ENCODE data around the gene ME2. TPM values are rescaled to one million over a fixed set of nuclear protein-coding genes. Genes with fewer than 3 reads are reported as not detected.
"Not testable (repeated sequence)": the region's sequence is repeated elsewhere in the genome, so short reads cannot be mapped to it uniquely, and the experiment has no call there.

ME2 gene
- polyA plus RNA-seq, 10 donors: 22.7 to 35.0 (median 29.0) TPM

DNA sequence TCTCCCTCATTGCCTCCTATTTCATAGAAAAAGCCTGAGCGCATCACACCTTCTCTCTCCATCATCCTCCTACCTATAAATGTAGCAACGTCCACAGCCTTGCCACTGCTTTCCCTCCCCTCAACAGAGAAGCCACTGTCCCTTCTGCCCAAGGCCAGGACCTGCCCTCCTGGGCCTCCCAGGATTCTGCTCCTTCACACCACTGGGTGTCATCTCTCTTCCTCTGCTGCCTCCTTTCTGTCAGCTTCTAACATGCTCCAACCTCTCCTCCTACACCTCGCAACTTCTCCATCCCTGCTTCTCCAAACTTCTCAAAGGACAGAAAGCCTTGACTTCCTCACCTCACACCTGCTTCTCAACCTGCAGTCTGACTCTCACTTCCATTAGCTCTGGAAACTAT lies 21.2 kb upstream of the ME2 start:
- DNase-seq: no peak

GRCh38 chr18:50859793-50860555 lies 18.9 kb upstream of the ME2 start:
- DNase-seq: no peak

GRCh38 chr18:50861617-50862016 lies 17.3 kb upstream of the ME2 start:
- no peak for DNase-seq

- DNase-seq: peak in 1 of 3 donors; percentile 17
Observed at GRCh38 chr18:50862401-50862800, 16.5 kb upstream of the ME2 start.

GRCh38 chr18:50863840-50864375 lies 15.0 kb upstream of the ME2 start:
- no peak for DNase-seq

DNA sequence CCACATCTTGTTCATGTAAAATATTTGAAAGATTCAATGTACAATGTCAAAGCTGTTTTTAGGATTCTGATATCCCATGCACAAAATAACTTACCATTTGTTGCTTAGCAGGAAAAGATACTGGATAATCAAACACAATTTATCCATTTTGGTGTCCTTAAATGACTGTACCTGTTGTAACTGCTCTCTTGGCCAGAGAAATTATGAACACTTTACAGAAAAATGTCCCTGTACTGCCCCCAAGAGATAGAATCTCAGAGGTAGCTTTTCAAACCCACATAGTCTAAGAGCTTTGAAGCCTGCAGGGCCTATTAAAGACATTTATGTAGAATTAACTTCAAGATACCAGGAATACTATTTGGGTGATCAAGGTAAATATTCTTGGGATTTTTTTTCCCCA lies 12.2 kb upstream of the ME2 start:
- DNase-seq: no peak

DNA sequence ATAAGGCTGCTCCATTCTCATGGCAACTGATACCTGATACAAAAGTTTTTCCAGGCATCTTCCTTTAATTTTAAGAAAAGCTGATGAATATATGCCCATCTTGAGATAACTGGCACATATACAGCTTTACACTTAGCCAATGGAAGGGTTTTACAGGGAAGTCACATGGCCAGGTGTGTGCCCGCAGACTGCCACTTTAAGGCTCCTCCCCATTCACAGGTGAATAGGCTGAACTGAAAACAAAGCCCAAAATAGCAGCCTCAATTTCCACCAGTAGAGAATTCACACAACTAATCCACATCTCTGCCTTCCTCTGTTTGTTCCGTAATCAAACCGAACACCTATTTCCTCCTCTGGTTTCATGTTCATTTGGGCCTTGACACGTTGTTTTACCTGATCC lies 9.8 kb upstream of the ME2 start:
- no peak for DNase-seq

DNA sequence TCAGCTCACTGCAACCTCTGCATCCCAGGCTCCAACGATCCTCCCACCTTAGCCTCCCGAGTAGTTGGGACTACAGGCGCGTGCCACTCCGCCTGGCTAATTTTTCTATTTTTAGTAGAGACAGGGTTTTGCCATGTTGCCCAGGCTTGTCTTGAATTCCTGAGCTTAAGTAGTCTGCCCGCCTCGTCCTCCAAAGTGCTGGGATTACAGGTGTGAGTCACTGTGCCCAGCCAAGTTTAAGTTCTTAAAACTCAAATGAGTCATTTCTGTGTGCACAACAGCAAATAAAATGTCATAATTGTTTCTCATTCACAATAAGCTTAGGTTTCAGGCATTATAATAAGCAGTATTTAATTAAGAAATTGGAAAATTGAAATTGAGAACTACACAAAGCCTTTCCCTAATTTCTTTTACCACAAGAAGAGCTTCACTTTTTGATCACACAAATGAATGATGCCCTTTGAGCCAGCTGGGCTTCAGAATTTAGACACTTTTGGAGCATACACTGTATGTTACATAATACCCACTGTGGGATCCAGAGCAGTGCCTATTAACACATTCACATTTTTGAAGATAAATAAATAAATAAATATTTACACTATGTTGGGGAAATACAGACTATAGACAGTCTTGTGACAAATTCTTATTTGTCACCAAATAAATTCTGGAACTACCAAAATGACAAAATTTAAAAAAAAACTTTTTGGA lies 8.6 kb upstream of the ME2 start:
- DNase-seq: no peak

DNA sequence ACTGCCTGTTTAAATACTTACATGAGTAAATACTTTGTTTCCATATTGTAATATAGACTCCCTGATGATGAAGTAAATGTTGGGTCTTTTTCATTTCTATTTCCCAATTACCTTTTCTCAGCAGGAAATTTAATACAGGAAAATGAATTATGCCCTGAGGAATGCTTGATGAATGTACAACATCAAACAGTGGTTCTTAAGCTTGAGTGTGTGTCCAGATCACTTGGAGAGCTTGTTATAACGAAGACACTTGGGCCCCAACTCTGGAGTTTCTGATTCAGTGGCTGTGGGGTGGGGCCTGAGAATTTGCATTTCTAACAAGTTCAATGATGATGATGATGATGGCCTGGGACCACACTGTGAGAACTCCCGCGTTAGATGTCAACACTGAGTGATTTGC lies 7.1 kb upstream of the ME2 start:
- DNase-seq: no peak

- no peak for DNase-seq
Observed at GRCh38 chr18:50875966-50876536, 2.9 kb upstream of the ME2 start.

GRCh38 chr18:50877545-50878265 lies 1.2 kb upstream of the ME2 start:
- no peak for DNase-seq

DNA sequence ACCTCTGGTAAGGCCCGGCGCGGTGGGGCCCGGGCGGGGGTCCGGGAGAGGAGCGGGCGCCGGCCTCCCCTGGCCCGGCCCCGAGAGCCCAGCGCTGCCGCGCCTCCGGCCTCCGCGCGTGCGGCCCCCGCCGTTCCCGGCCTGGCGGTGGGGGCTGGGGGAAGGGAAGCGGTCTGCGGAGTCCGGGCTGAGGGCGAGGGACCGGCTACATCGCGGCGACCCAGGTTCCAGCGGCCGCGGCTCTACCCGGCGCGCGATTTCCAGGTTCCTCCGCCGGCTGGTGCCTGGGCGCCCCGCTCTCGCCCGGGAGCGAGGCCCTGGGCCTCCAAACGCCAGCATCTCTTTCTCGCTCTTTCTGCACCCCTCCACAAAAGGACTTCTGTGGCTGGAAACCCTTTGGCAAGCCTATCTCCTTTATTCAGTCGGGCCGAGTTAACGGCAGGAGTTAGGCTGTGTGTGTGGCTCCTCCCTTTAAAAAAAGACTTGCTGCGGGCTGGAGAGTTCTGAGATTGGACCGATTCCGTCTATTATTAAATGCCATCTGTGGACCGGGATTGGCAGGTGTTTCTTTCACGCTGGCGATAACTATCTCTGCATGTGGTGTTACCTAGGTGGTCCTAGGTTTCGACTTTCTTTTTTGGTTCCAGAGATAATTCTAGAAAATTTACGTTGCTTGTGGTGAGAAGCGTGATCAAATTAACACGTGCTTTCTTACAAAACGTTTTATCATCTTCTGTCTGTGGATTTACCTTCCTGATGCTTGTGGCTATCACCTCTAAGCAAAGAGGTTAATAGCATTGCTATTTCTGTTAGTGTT lies 592 bp downstream of the ME2 start:
- peak in 2 of 3 donors; percentile 47 to 80 for DNase-seq

GRCh38 chr18:50880119-50880465 lies 1.2 kb downstream of the ME2 start:
- DNase-seq: peak in 1 of 3 donors; percentile 20

GRCh38 chr18:50880944-50881343 lies 2.0 kb downstream of the ME2 start:
- not testable (repeated sequence) for DNase-seq

- no peak for DNase-seq
Observed at GRCh38 chr18:50886929-50887328, 8.0 kb downstream of the ME2 start.

DNA sequence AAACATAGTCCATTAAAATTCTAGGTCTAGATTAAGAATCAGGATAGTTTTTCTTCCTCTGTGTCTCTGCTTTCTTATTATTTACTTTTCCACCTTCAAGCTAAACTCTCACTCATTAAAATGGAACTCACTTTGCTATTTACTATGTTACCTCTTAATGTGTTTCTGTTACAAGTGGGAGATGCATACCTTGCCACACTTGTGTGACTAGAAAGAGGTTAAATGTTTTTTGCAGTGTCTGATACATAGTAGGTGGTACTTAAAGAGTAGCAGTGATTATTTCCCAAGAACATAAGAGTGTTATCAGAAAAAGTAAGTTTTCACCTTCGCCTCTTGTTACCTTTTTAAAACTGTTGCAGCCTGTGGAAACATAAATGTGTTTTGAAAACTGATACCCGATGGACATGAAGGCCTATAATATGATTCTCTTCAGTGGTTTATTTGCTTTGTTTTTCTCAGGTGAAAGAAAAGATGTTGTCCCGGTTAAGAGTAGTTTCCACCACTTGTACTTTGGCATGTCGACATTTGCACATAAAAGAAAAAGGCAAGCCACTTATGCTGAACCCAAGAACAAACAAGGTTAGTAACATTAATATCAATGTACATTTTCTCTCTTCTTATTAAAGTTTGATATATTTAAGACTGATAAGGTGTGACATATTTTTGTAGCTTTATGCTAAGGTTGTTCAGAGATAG lies 16.6 kb downstream of the ME2 start:
- no peak for DNase-seq

- no peak for DNase-seq
Observed at GRCh38 chr18:50896093-50896492, 17.2 kb downstream of the ME2 start.

- DNase-seq: no peak
Observed at GRCh38 chr18:50898919-50899318, 20.0 kb downstream of the ME2 start.

DNA sequence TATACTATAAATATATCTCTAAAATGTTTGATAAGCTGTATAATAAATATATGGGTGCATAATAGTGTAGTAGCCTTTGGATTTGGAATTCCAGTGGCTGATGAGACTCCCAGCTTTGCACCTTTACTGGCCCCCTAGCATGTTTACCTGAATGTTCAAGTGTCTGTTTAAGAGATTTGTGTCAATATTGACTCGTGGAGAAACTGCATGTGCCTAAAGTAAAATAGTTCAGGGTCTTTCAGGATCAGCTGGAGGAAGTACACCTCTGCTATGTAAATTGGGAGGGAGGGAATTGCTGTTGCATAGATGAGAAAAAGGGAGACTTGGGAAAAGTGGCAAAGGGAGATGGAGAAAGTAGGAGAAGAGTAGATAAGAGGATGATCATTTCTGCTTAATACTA lies 23.9 kb downstream of the ME2 start:
- DNase-seq: no peak

- no peak for DNase-seq
Observed at GRCh38 chr18:50906843-50907242, 27.9 kb downstream of the ME2 start.

GRCh38 chr18:50909261-50909660 lies 30.3 kb downstream of the ME2 start:
- no peak for DNase-seq

Data from muscle of back (tissue), 11 donors.